Measurements from ENCODE around the gene SHANK3.

DNA sequence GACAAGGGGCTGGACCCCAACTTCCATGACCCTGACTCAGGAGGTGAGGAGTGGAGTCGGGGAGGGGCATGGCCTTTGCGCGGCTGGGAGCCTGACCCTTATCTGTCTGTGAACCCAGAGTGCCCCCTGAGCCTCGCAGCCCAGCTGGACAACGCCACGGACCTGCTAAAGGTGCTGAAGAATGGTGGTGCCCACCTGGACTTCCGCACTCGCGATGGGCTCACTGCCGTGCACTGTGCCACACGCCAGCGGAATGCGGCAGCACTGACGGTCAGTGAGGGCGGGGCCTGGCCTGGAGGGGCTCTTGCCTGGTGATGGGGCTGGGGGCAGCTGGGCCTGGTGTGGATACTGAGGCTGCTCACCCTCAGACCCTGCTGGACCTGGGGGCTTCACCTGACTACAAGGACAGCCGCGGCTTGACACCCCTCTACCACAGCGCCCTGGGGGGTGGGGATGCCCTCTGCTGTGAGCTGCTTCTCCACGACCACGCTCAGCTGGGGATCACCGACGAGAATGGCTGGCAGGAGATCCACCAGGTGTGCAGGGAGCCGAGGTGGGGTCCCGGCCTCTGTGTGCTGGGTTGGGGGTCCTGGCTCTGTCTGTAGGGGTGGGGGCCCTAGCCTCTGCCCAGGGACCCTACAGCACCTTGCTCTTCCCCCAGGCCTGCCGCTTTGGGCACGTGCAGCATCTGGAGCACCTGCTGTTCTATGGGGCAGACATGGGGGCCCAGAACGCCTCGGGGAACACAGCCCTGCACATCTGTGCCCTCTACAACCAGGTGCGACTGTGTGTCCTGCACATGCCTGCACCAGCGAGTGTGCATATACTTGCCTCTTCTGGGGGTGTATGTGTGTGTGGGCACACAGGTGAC lies 6.3 kb downstream of the SHANK3 start:
- TF ChIP-seq, protein P1, sequence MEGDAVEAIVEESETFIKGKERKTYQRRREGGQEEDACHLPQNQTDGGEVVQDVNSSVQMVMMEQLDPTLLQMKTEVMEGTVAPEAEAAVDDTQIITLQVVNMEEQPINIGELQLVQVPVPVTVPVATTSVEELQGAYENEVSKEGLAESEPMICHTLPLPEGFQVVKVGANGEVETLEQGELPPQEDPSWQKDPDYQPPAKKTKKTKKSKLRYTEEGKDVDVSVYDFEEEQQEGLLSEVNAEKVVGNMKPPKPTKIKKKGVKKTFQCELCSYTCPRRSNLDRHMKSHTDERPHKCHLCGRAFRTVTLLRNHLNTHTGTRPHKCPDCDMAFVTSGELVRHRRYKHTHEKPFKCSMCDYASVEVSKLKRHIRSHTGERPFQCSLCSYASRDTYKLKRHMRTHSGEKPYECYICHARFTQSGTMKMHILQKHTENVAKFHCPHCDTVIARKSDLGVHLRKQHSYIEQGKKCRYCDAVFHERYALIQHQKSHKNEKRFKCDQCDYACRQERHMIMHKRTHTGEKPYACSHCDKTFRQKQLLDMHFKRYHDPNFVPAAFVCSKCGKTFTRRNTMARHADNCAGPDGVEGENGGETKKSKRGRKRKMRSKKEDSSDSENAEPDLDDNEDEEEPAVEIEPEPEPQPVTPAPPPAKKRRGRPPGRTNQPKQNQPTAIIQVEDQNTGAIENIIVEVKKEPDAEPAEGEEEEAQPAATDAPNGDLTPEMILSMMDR (IDR thresholded peaks at IDR 0.05) = no peak
- no peak for TF ChIP-seq POLR2A (IDR thresholded peaks at IDR 0.05)
